HL-60 (cell line): ENCODE results near the gene CCL27.

Source experiments
- CTCF ChIP-seq: IDR thresholded peaks from one replicate; pipeline ENCODE4 v1.5.1; 2011; ENCODE audit warnings: low read length, control low read depth, inconsistent platforms; ENCODE audit not compliant: insufficient read depth
- GABPA ChIP-seq: IDR thresholded peaks from 2 replicates; pipeline ENCODE4 v1.6.1; 2012; ENCODE audit warnings: low read depth
- POLR2AphosphoS5 ChIP-seq: IDR thresholded peaks from 2 replicates; pipeline ENCODE4 v1.6.1; 2012; ENCODE audit warnings: low read depth
- REST ChIP-seq: IDR thresholded peaks from 2 replicates; pipeline ENCODE4 v1.6.1; 2012; ENCODE audit warnings: low read depth; ENCODE audit not compliant: insufficient replicate concordance
- SPI1 ChIP-seq: IDR thresholded peaks from 2 replicates; pipeline ENCODE4 v1.6.1; 2012; ENCODE audit warnings: low read depth, mild to moderate bottlenecking, borderline replicate concordance

GRCh38 chr9:34707130-34707529 is 44.7 kb upstream of the CCL27 start:
- no peak for TF ChIP-seq POLR2AphosphoS5
- TF ChIP-seq CTCF, result no peak
- TF ChIP-seq REST, result no peak
- TF ChIP-seq SPI1, result no peak
- no peak for TF ChIP-seq GABPA
